GM10266 (cell line): ENCODE results near the gene ZNF329.

Source experiments
- DNase-seq: peaks from one replicate; pipeline ENCODE4 v3.0.0; 2012; ENCODE audit errors: extremely low spot score
- CTCF ChIP-seq: IDR thresholded peaks from 2 replicates; pipeline ENCODE4 v1.5.1; 2012; ENCODE audit warnings: mild to moderate bottlenecking, low read depth; ENCODE audit not compliant: control insufficient read depth, insufficient read depth; ENCODE audit errors: missing control alignments

Gene ZNF329

GRCh38 chr19:58086825-58087710 is 63.5 kb downstream of the ZNF329 start:
- no peak for DNase-seq
- TF ChIP-seq CTCF, result no peak

GRCh38 chr19:58085348-58085875 is 65.2 kb downstream of the ZNF329 start:
- no peak for DNase-seq
- TF ChIP-seq CTCF, result no peak

DNA sequence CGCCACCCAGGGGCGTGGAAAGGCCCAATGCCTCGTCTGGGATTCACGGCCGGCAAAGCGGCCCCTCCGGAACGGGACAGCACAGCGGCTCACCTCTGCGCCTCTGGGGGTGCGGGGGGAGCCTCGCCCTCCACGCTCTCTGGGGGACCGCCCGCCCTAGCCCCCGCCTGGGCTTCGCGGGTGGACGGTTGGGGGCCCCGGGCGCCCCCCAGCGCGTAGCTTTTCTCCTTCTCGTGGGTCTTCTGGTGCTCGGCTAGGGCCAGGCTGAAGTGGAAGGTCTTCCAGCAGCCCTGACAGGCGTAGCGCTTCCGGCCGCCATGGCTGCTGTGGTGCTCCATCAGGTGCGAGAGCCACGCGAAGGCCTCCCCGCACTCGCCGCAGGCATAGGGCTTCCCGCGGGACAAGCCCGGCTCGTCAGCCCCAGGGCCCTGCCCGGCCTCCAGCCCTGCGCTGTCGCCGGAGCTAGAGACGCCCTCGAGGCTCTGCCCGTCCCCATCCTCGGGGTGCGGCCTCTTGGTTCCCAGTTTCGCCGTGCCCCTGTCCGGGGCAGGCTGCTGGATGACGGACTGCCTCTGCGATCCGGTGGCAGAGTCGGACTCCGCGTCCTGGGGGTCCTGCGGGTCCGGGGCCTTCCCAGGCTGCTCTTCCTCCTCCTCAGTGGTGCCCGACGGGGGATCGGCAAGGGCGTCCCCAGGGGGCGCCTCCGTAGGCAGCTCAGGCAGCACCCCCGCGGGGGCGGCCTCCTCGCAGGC is 65.8 kb downstream of the ZNF329 start:
- DNase-seq, result peak; percentile 17

GRCh38 chr19:58083021-58083420 is 67.6 kb downstream of the ZNF329 start:
- DNase-seq, result no peak

More for the DNA sequence above, 65.8 kb downstream of the ZNF329 start:
- TF ChIP-seq CTCF, result no peak

GRCh38 chr19:58079792-58080191 is 70.8 kb downstream of the ZNF329 start:
- DNase-seq, result no peak
- TF ChIP-seq CTCF, result no peak

More at GRCh38 chr19:58083021-58083420, 67.6 kb downstream of the ZNF329 start:
- no peak for TF ChIP-seq CTCF
